A549 (cell line): ENCODE results near the gene ZBTB46. TPM values are rescaled to one million over a fixed set of nuclear protein-coding genes. Genes with fewer than 3 reads are reported as not detected.

Experiments used
- ATAC-seq, 2 experiments: fragments of 200-7000 bp in 1 of 2; fragments of >200 bp in 1 of 2; cut with Nextera tagmentation in 1 of 2; cut with Tn5 transposase in 1 of 2; 3 replicates each; pipeline versions ENCODE4 v1.8.0 to v1.9.1; 2018 to 2020; ENCODE audit warnings: mild to moderate bottlenecking in 1 of 2, moderate library complexity in 1 of 2
- CTCF ChIA-PET: fragments of 300-600 bp; sonication (Branson Sonifier 250); formaldehyde crosslinking; extraction: SDS; loops from one replicate; lab custom pipeline; 2021; ENCODE audit warnings: antibody characterized with exemption, inconsistent platforms; lab: Yijun Ruan, JAX
- POLR2A ChIA-PET: fragments of 350-600 bp; formaldehyde crosslinking; extraction: SDS; loops from one replicate; lab custom pipeline; 2021; ENCODE audit warnings: antibody characterized with exemption, inconsistent platforms; lab: Yijun Ruan, JAX
- DNase-seq, 2 experiments: peaks; one replicate each; pipeline versions ENCODE4 v3.0.0 to v3.0.0-alpha.2; 2011 to 2016; ENCODE audit warnings: low read depth in 1 of 2, low spot score in 1 of 2
- FAIRE-seq: peaks from 2 replicates; lab custom pipeline; 2011; peaks lifted over from hg19 to GRCh38; lab: Jason Lieb, UNC
- H3K27ac ChIP-seq, 2 experiments: fragments of >200 bp; sonication (Bioruptor Twin); formaldehyde crosslinking; 3 replicates each; pipeline ENCODE4 v1.5.1; 2016 to 2017
- H3K4me1 ChIP-seq: fragments of >200 bp; sonication (Bioruptor Twin); formaldehyde crosslinking; 3 replicates; pipeline ENCODE4 v1.6.1; 2016
- H3K4me2 ChIP-seq: fragments of >200 bp; sonication (Bioruptor Twin); formaldehyde crosslinking; 3 replicates; pipeline ENCODE4 v1.6.1; 2016
- H3K4me3 ChIP-seq: fragments of >200 bp; sonication (Bioruptor Twin); formaldehyde crosslinking; 3 replicates; pipeline ENCODE4 v1.5.1; 2016
- H3K9me3 ChIP-seq: fragments of >200 bp; sonication (Bioruptor Twin); formaldehyde crosslinking; 3 replicates; pipeline ENCODE4 v1.6.1; 2016
- CBX8 ChIP-seq: fragments of 200-600 bp; sonication (generic); IDR thresholded peaks from 2 replicates; pipeline ENCODE4 v1.6.1; 2016
- CHD2 ChIP-seq: fragments of 150-350 bp; IDR thresholded peaks from 2 replicates; pipeline ENCODE4 v1.6.1; 2014; ENCODE audit warnings: low read length; ENCODE audit not compliant: partially characterized antibody
- E2F6 ChIP-seq: IDR thresholded peaks from 2 replicates; pipeline ENCODE4 v1.6.1; 2012; ENCODE audit warnings: low read depth, borderline replicate concordance
- EHF ChIP-seq: fragments of 250-450 bp; sonication (Bioruptor Pico); IDR thresholded peaks from 2 replicates; pipeline ENCODE4 v1.5.0; 2020; ENCODE audit warnings: mild to moderate bottlenecking
- FOSL2 ChIP-seq, 2 experiments: fragments of 450-650 bp in 1 of 2; fragments of >200 bp in 1 of 2; sonication (Bioruptor Twin) in 1 of 2; formaldehyde crosslinking; IDR thresholded peaks; 2 replicates each; pipeline versions ENCODE4 v1.5.0 to v1.6.1; 2016 to 2020; ENCODE audit warnings: mild to moderate bottlenecking in 1 of 2, moderate library complexity in 1 of 2
- GATA3 ChIP-seq: IDR thresholded peaks from 2 replicates; pipeline ENCODE4 v1.6.1; 2012; ENCODE audit warnings: borderline replicate concordance
- HOXA7 ChIP-seq: fragments of 250-450 bp; sonication (Bioruptor Pico); IDR thresholded peaks from 2 replicates; pipeline ENCODE4 v1.5.0; 2020; ENCODE audit warnings: mild to moderate bottlenecking, moderate library complexity
- JUN ChIP-seq, 2 experiments: fragments of >200 bp; sonication (Bioruptor Twin); formaldehyde crosslinking; IDR thresholded peaks; 2 replicates in 1 of 2; 3 replicates in 1 of 2; pipeline ENCODE4 v1.6.1; 2016 to 2017
- KDM1A ChIP-seq: fragments of 200-600 bp; sonication (generic); IDR thresholded peaks from 2 replicates; pipeline ENCODE4 v1.6.1; 2016; ENCODE audit warnings: low read depth, mild to moderate bottlenecking
- KDM5A ChIP-seq: fragments of 200-600 bp; sonication (generic); IDR thresholded peaks from 2 replicates; pipeline ENCODE4 v1.6.1; 2016; ENCODE audit warnings: antibody characterized with exemption, mild to moderate bottlenecking
- MAFK ChIP-seq: fragments of 450-650 bp; IDR thresholded peaks from 2 replicates; pipeline ENCODE4 v1.6.1; 2014; ENCODE audit not compliant: partially characterized antibody
- MAX ChIP-seq: IDR thresholded peaks from 2 replicates; pipeline ENCODE4 v1.6.1; 2012
- MAZ ChIP-seq: fragments of 150-350 bp; IDR thresholded peaks from 2 replicates; pipeline ENCODE4 v1.6.1; 2014; ENCODE audit warnings: antibody characterized with exemption, low read depth, low read length, borderline replicate concordance
- NFE2L2 ChIP-seq: fragments of 150-350 bp; conservative IDR thresholded peaks from 2 replicates; pipeline ENCODE4 v1.6.1; 2014; ENCODE audit warnings: low read length
- NR3C1 ChIP-seq: fragments of >200 bp; sonication (Bioruptor Twin); formaldehyde crosslinking; IDR thresholded peaks from 3 replicates; pipeline ENCODE4 v1.6.1; 2017
- PHF8 ChIP-seq: fragments of 200-600 bp; sonication (generic); IDR thresholded peaks from 2 replicates; pipeline ENCODE4 v1.6.1; 2016; ENCODE audit warnings: low read depth, mild to moderate bottlenecking, antibody characterized with exemption, moderate library complexity, borderline replicate concordance
- POLR2A ChIP-seq: IDR thresholded peaks from 2 replicates; pipeline ENCODE4 v1.6.1; 2012; ENCODE audit warnings: mild to moderate bottlenecking, low read length
- POLR2AphosphoS2 ChIP-seq: conservative IDR thresholded peaks from 2 replicates; pipeline ENCODE4 v1.6.1; 2012; ENCODE audit warnings: low read length, improper control_type of control experiment, inconsistent platforms
- RAD21 ChIP-seq, 2 experiments: fragments of >200 bp in 1 of 2; sonication (Bioruptor Twin) in 1 of 2; formaldehyde crosslinking in 1 of 2; IDR thresholded peaks in 1 of 2; conservative IDR thresholded peaks in 1 of 2; 2 replicates in 1 of 2; 3 replicates in 1 of 2; pipeline ENCODE4 v1.6.1; 2012 to 2018; ENCODE audit warnings: inconsistent platforms in 1 of 2
- SMC3 ChIP-seq: fragments of >200 bp; sonication (Bioruptor Twin); formaldehyde crosslinking; IDR thresholded peaks from 3 replicates; pipeline ENCODE4 v1.6.1; 2018; ENCODE audit warnings: inconsistent platforms
- SREBF2 ChIP-seq: fragments of 450-650 bp; IDR thresholded peaks from 2 replicates; pipeline ENCODE4 v1.6.1; 2014; ENCODE audit warnings: mild to moderate bottlenecking, moderate library complexity
- ZC3H11A ChIP-seq: fragments of 450-650 bp; IDR thresholded peaks from 2 replicates; pipeline ENCODE4 v1.6.1; 2014; ENCODE audit warnings: antibody characterized with exemption, mild to moderate bottlenecking
- ZNF302 ChIP-seq: fragments of 250-450 bp; sonication (Bioruptor Pico); IDR thresholded peaks from 2 replicates; pipeline ENCODE4 v1.9.0; 2021; ENCODE audit warnings: inconsistent platforms, mild to moderate bottlenecking, moderate library complexity
- ZSCAN20 ChIP-seq: fragments of 250-450 bp; sonication (Bioruptor Pico); IDR thresholded peaks from 2 replicates; pipeline ENCODE4 v1.8.0; 2022; ENCODE audit warnings: mild to moderate bottlenecking, moderate library complexity
- WGBS: methylation state at CpG from one replicate; pipeline ENCODE4 v1.1.6; 2017; ENCODE audit errors: missing lambda C conversion rate; 5-methylcytosine and 5-hydroxymethylcytosine counted together
- polyA plus RNA-seq, 4 experiments: library from polyadenylated mRNA; depleted of rRNA in 3 of 4; stranded (reverse); fragments of >200 nt; fragmentation: RNase III in 1 of 4; extraction: RNeasy Plus Mini Kit Qiagen cat#74134 plus additional on column Dnase treatment in 1 of 4; gene quantifications; 2 replicates in 3 of 4; 3 replicates in 1 of 4; pipeline ENCODE4 v1.2.3, GENCODE V29; 2011 to 2017
- TF ChIP-seq, protein P1 (sequence below): IDR thresholded peaks from 2 replicates; pipeline ENCODE4 v1.6.1; 2012
- TF ChIP-seq, protein P2 (sequence below): fragments of >200 bp; sonication (Bioruptor Twin); formaldehyde crosslinking; IDR thresholded peaks from 3 replicates; pipeline ENCODE4 v1.5.1; 2016

The ZBTB46 gene
- polyA plus RNA-seq, 2 of the 4 experiments (the other 2 are of a cell fraction): 0.17 to 0.43 TPM

- POLR2A ChIA-PET: no interaction called here
- CTCF ChIA-PET: no interaction called here
- FAIRE-seq: no peak
- no peaks in the 10 kb centered on the region for H3K9me3 ChIP-seq
- H3K4me3 ChIP-seq: no peak overlapping the region
- ATAC-seq: no peak
- WGBS: 76% methylated on average over 5 of the region's 43 CpGs
- TF ChIP-seq ZC3H11A: no peak
- DNase-seq: no peak
- H3K4me1 ChIP-seq: peaks cover 17% of the 10 kb centered on the region
- no peak overlapping the region for H3K4me2 ChIP-seq
- no peak overlapping the region for H3K27ac ChIP-seq
Observed at GRCh38 chr20:63737945-63738686, 92.9 kb downstream of the ZBTB46 start.

GRCh38 chr20:63737695-63737944 lies 93.4 kb downstream of the ZBTB46 start:
- no peak for DNase-seq
- FAIRE-seq: no peak
- Histone ChIP-seq H3K4me1 (peaks cover 17% of the 10 kb centered on the region), H3K4me2 (no peak overlapping the region), H3K9me3 (no peaks in the 10 kb centered on the region), H3K27ac (no peak overlapping the region), H3K4me3 (no peak overlapping the region)
- ATAC-seq: no peak
- WGBS: 97% methylated on average over 7 of the region's 26 CpGs
- ChIA-PET CTCF (no interaction called here), POLR2A (no interaction called here)
- TF ChIP-seq MAFK (no peak), POLR2AphosphoS2 (no peak), MAX (no peak), HOXA7 (no peak), CBX8 (no peak), KDM5A (no peak), SREBF2 (no peak), SMC3 (no peak)
- TF ChIP-seq, protein P1, sequence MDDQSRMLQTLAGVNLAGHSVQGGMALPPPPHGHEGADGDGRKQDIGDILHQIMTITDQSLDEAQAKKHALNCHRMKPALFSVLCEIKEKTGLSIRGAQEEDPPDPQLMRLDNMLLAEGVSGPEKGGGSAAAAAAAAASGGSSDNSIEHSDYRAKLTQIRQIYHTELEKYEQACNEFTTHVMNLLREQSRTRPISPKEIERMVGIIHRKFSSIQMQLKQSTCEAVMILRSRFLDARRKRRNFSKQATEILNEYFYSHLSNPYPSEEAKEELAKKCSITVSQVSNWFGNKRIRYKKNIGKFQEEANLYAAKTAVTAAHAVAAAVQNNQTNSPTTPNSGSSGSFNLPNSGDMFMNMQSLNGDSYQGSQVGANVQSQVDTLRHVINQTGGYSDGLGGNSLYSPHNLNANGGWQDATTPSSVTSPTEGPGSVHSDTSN: no peak
- TF ChIP-seq, protein P2, sequence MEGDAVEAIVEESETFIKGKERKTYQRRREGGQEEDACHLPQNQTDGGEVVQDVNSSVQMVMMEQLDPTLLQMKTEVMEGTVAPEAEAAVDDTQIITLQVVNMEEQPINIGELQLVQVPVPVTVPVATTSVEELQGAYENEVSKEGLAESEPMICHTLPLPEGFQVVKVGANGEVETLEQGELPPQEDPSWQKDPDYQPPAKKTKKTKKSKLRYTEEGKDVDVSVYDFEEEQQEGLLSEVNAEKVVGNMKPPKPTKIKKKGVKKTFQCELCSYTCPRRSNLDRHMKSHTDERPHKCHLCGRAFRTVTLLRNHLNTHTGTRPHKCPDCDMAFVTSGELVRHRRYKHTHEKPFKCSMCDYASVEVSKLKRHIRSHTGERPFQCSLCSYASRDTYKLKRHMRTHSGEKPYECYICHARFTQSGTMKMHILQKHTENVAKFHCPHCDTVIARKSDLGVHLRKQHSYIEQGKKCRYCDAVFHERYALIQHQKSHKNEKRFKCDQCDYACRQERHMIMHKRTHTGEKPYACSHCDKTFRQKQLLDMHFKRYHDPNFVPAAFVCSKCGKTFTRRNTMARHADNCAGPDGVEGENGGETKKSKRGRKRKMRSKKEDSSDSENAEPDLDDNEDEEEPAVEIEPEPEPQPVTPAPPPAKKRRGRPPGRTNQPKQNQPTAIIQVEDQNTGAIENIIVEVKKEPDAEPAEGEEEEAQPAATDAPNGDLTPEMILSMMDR: no peak

DNA sequence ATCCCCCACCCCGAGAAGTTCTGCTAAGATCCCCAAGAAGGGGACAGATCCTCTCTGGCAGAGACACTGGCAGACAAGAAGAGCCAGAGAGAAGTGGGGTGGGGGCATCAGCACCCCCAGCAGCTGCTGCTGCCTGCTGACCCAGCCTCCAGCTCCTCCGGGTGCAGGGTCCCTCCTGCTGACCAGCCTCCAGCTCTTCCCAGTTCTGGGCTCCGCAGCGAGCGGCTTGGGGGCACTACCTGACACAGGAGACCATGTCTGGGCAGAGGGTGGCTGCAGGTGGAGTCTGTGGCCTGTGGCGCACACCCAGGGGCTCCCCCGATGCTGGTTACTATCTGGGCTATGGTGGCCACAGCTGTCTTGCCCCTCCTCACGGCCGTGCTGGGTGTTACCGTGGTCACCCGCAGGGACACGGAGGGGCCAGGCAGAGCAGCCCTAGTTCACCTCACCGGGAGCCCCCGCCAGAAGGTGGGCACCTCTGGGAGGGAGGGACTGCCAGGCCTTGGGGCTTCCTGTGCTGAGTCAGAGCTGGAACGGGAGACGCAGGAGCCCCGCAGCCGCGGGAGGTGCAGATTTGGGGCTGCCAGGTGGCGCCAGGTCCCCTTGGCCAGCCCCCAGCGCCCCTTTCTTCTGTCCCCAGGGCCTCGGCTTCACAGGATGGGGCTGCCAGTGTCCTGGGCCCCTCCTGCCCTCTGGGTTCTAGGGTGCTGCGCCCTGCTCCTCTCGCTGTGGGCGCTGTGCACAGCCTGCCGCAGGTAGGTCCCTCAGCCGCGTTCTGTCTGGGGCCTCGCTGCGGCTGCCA lies 94.0 kb downstream of the ZBTB46 start:
- no peak for DNase-seq
- H3K9me3 ChIP-seq: no peaks in the 10 kb centered on the region
- WGBS: 100% methylated on average over 1 of the region's 30 CpGs
- no peak for FAIRE-seq
- CTCF ChIA-PET: interaction anchor here (0.7 to 1.8 kb wide), 4 partner anchors 23 to 128 kb away, joined by 3 to 7 read pairs (median 5); partner anchors contain the start of gene TPD52L2
- H3K27ac ChIP-seq: no peak overlapping the region
- TF ChIP-seq KDM1A (no peak), E2F6 (no peak), GATA3 (no peak), NR3C1 (no peak), RAD21 (conservative IDR thresholded peaks at IDR 0.05 in 1 of 2, IDR thresholded peaks at IDR 0.05 in 1 of 2) (no peak), NFE2L2 (no peak), POLR2AphosphoS2 (no peak), ZSCAN20 (CRISPR knock-in tag) (no peak), MAZ (no peak), CHD2 (no peak), JUN (IDR thresholded peaks at IDR 0.05) (no peak), PHF8 (no peak), POLR2A (no peak), ZNF302 (CRISPR knock-in tag) (no peak), FOSL2 (IDR thresholded peaks at IDR 0.05) (no peak), FOSL2 (CRISPR knock-in tag; IDR thresholded peaks at IDR 0.05) (no peak), EHF (CRISPR knock-in tag) (no peak)
- TF ChIP-seq, protein P2: no peak
- no peak for ATAC-seq
- POLR2A ChIA-PET: interaction anchor here (1.2 kb wide), 2 partner anchors 29 to 34 kb away, joined by 3 to 7 read pairs; partner anchors contain the start of genes ARFRP1 and ZGPAT
- no peak overlapping the region for H3K4me3 ChIP-seq
- H3K4me2 ChIP-seq: no peak overlapping the region
- H3K4me1 ChIP-seq: peaks cover 16% of the 10 kb centered on the region
